OCI-LY3 (cell line): ENCODE measurements around the gene TTC39B.

Experiments
- EZH2phosphoT487 ChIP-seq: fragments of 200-600 bp; shearing (Covaris generic); IDR thresholded peaks from 2 replicates; pipeline ENCODE4 v1.6.1; 2018; ENCODE audit warnings: antibody characterized with exemption, mixed run types, low read depth
- TF ChIP-seq, protein P1 (sequence below): fragments of 200-600, 300-600 bp; sonication (generic); IDR thresholded peaks from 2 replicates; pipeline ENCODE4 v1.5.1; 2014; ENCODE audit warnings: antibody characterized with exemption, low read length, low read depth

DNA sequence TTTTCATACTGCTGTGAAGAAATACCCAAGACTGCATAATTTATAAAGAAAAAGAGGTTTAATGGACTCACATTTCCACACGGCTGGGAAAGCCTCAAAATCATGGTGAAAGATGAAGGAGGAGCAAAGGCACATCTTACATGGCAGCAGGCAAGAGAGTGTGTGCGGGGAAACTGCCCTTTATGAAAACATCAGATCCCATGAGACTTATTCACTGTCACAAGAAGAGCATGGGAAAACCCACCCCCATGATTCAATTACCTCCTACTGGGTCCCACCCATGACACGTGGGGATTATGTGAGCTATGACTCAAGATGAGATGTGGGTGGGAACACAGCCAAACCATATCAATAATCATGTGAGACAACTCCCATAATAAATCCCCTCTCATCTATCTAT is 8.7 kb downstream of the TTC39B start:
- TF ChIP-seq, protein P1, sequence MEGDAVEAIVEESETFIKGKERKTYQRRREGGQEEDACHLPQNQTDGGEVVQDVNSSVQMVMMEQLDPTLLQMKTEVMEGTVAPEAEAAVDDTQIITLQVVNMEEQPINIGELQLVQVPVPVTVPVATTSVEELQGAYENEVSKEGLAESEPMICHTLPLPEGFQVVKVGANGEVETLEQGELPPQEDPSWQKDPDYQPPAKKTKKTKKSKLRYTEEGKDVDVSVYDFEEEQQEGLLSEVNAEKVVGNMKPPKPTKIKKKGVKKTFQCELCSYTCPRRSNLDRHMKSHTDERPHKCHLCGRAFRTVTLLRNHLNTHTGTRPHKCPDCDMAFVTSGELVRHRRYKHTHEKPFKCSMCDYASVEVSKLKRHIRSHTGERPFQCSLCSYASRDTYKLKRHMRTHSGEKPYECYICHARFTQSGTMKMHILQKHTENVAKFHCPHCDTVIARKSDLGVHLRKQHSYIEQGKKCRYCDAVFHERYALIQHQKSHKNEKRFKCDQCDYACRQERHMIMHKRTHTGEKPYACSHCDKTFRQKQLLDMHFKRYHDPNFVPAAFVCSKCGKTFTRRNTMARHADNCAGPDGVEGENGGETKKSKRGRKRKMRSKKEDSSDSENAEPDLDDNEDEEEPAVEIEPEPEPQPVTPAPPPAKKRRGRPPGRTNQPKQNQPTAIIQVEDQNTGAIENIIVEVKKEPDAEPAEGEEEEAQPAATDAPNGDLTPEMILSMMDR, result no peak
- TF ChIP-seq EZH2phosphoT487, result no peak
